HAP-1 (cell line): Measurements from ENCODE around the gene ZGLP1.
"Not testable (repeated sequence)": the region's sequence is repeated elsewhere in the genome, so short reads cannot be mapped to it uniquely, and the experiment has no call there.

ENCODE experiments used
- DNase-seq, 2 experiments: peaks; one replicate each; pipeline ENCODE4 v3.0.0-alpha.2; 2016 to 2020; ENCODE audit warnings: low spot score in 2 of 2
- H3K27me3 ChIP-seq: fragments of 250-450 bp; sonication (Bioruptor Pico); 2 replicates; pipeline ENCODE4 v1.5.1; 2020; ENCODE audit warnings: low read depth, mild to moderate bottlenecking, moderate library complexity
- H3K36me3 ChIP-seq: fragments of 250-450 bp; sonication (Bioruptor Pico); replicated peaks from 2 replicates; pipeline ENCODE4 v1.5.1; 2020; ENCODE audit warnings: mild to moderate bottlenecking
- H3K4me1 ChIP-seq: fragments of 250-450 bp; sonication (Bioruptor Pico); 2 replicates; pipeline ENCODE4 v1.5.1; 2020; ENCODE audit warnings: mild to moderate bottlenecking
- H3K4me3 ChIP-seq: fragments of 250-450 bp; sonication (Bioruptor Pico); 2 replicates; pipeline ENCODE4 v1.5.1; 2020; ENCODE audit warnings: mild to moderate bottlenecking, moderate library complexity
- H3K9me3 ChIP-seq: fragments of 250-450 bp; sonication (Bioruptor Pico); 2 replicates; pipeline ENCODE4 v1.5.1; 2020; ENCODE audit warnings: mild to moderate bottlenecking, moderate library complexity
- in situ Hi-C: fragments of 300-500 bp; cut with MboI; formaldehyde crosslinking; loops from 3 replicates; pipeline ENCODE4 v1.14.3; 2020; ENCODE audit warnings: low sequenced_read_pairs, inconsistent platforms, mixed read lengths

ZGLP1 gene

DNA sequence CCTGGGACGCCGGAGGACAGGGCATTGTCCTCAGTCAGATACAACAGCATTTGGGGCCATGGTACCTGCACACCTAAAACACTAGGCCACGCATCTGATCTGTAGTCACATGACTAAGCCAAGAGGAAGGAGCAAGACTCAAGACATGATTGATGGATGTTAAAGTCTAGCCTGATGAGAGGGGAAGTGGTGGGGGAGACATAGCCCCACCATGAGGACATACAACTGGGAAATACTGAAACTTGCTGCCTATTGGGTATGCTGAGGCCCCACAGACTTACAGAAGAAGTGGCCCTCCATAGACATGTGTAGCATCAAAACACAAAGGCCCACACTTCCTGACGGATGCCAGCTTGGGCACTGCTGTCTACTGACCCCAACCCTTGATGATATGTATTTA is 24.2 kb downstream of the ZGLP1 start:
- in situ Hi-C loops = no loop called here
- Histone ChIP-seq H3K4me3 (no peak overlapping the region), H3K4me1 (peaks cover 6% of the 10 kb centered on the region), H3K9me3 (no peaks in the 10 kb centered on the region), H3K36me3 (no peaks in the 10 kb centered on the region), H3K27me3 (no peaks in the 10 kb centered on the region)
- DNase-seq = no peak

DNA sequence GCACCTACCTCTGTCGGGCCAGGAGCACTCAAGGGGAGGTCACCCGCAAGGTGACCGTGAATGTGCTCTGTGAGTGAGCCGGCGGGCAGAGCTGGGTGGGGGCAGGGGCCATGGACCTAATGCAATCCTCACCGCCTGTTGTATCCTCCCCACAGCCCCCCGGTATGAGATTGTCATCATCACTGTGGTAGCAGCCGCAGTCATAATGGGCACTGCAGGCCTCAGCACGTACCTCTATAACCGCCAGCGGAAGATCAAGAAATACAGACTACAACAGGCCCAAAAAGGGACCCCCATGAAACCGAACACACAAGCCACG is 24.7 kb downstream of the ZGLP1 start:
- Histone ChIP-seq H3K27me3 (no peaks in the 10 kb centered on the region), H3K4me1 (peaks cover 6% of the 10 kb centered on the region), H3K9me3 (no peaks in the 10 kb centered on the region), H3K36me3 (no peaks in the 10 kb centered on the region), H3K4me3 (no peak overlapping the region)
- in situ Hi-C loops = no loop called here
- DNase-seq = no peak

DNA sequence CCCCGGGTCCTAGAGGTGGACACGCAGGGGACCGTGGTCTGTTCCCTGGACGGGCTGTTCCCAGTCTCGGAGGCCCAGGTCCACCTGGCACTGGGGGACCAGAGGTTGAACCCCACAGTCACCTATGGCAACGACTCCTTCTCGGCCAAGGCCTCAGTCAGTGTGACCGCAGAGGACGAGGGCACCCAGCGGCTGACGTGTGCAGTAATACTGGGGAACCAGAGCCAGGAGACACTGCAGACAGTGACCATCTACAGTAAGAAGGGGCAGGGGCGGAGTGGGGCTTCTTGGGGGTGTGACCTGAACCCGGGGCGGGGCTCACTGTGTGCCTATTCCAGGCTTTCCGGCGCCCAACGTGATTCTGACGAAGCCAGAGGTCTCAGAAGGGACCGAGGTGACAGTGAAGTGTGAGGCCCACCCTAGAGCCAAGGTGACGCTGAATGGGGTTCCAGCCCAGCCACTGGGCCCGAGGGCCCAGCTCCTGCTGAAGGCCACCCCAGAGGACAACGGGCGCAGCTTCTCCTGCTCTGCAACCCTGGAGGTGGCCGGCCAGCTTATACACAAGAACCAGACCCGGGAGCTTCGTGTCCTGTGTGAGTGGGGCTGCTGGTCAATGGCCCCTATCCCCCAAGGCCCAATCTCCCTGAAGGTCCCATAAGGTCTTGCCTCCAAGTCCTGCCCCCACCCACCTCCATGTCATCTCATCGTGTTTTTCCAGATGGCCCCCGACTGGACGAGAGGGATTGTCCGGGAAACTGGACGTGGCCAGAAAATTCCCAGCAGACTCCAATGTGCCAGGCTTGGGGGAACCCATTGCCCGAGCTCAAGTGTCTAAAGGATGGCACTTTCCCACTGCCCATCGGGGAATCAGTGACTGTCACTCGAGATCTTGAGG is 25.3 kb downstream of the ZGLP1 start:
- Histone ChIP-seq H3K4me1 (peaks cover 6% of the 10 kb centered on the region), H3K4me3 (no peak overlapping the region), H3K9me3 (no peaks in the 10 kb centered on the region), H3K27me3 (no peaks in the 10 kb centered on the region), H3K36me3 (no peaks in the 10 kb centered on the region)
- peak in 1 of 2 experiments; percentile 7 for DNase-seq
- in situ Hi-C loops = no loop called here

DNA sequence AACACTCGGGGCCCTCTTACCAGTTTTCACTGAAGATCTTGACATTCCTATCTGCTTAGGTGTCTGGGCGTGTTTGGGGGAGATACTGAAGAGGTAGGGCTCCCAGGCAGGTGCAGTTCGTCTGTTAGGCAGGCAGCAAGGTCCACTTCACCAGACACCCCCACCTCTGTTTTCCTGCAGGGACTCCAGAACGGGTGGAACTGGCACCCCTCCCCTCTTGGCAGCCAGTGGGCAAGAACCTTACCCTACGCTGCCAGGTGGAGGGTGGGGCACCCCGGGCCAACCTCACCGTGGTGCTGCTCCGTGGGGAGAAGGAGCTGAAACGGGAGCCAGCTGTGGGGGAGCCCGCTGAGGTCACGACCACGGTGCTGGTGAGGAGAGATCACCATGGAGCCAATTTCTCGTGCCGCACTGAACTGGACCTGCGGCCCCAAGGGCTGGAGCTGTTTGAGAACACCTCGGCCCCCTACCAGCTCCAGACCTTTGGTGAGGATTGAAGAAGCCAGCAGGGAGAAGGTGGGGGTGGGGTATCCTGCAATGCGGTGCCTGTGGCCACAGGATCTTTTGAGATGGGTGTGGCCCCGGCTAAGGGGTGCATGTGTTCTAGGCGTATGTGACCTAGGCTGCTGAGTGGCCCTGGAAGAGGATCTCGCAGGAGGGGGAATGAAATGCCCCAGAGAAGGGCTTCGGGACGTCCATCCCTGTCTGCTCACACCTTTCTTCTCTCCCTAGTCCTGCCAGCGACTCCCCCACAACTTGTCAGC is 26.1 kb downstream of the ZGLP1 start:
- no peaks in the 10 kb centered on the region for H3K27me3 ChIP-seq
- in situ Hi-C loops = no loop called here
- no peaks in the 10 kb centered on the region for H3K36me3 ChIP-seq
- H3K4me3 ChIP-seq = no peak overlapping the region
- DNase-seq = peak in 1 of 2 experiments; percentile 10
- no peaks in the 10 kb centered on the region for H3K9me3 ChIP-seq
- H3K4me1 ChIP-seq = peaks cover 2% of the 10 kb centered on the region; the same call in 1 of the 2 replicates

DNA sequence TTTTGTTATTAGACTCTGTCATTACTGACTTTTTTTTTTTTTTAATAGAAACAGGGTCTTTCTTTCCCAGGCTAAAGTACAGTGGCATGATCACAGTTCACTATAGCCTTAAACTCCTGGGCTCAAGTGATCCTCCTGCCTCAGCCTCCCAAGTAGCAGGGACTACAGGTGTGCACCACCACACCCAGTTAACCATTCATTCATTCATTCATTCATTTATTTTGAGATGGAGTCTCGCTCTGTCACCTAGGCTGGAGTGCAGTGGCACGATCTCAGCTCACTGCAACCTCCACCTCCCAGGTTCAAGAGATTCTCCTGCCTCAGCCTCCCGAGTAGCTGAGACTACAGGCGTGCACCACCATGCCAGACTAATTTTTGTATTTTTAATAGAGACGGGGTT is 27.6 kb downstream of the ZGLP1 start:
- H3K36me3 ChIP-seq, DNase-seq, H3K4me1 ChIP-seq, H3K4me3 ChIP-seq, H3K27me3 ChIP-seq, H3K9me3 ChIP-seq, in situ Hi-C loops: not testable (repeated sequence)

DNA sequence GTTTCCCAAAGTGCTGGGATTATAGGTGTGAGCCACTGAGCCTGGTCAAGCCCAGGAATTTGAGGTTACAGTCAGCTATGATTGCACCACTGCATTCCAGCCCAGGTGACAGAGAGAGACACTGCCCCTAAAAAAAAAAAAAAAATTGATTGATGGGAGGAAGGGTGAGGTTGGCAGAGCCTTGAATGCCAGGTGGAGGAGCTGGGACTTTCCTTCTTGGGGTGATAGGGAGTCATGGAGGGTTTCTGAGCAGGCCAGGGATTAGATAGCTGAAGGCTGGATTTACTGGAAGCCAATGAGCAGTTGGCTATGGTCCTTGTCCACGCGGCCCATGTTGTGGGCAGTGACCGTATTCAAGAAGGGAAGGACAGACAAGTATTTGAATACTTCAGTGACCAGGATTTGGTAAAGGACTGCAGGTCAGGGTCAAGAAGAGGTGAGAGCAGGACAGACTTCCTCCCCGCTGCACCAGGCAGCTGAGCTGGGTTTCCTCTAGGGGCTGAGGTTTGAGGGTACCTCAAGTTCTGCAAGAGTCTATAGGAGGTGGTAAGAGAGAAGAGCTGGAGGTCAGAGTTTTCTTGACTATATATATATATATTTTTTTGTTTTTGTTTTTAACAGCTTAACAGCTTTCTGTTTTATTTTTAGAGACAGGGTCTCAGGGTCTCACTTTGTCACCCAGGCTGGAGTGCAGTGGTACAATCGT is 29.7 kb downstream of the ZGLP1 start:
- Histone ChIP-seq H3K4me1 (no peaks in the 10 kb centered on the region), H3K27me3 (no peaks in the 10 kb centered on the region), H3K9me3 (no peaks in the 10 kb centered on the region), H3K36me3 (no peaks in the 10 kb centered on the region), H3K4me3 (no peak overlapping the region)
- DNase-seq = no peak
- in situ Hi-C loops = no loop called here

DNA sequence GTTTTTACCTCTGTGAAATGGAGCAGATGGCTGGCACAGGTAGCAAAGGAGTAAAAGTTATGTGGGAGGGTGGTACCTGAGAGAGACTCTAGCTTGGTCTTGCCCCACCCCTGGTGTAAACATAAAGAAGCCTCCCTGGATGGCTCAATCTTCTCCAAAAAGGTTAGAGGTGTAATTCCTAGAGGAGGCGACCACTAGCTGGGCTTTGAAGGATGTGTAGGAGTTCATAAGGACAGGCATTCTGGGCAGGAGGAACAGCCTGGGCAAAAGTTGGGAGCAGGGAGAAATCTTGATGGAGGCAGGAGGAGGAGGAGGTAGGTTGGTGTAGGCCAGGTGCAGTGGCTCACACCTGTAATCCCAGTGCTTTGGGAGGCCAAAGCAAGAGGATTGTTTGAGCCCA is 30.7 kb downstream of the ZGLP1 start:
- DNase-seq = no peak
- H3K4me3 ChIP-seq = no peak overlapping the region
- no peaks in the 10 kb centered on the region for H3K9me3 ChIP-seq
- H3K27me3 ChIP-seq = no peaks in the 10 kb centered on the region
- H3K36me3 ChIP-seq = no peaks in the 10 kb centered on the region
- in situ Hi-C loops = no loop called here
- no peaks in the 10 kb centered on the region for H3K4me1 ChIP-seq

DNA sequence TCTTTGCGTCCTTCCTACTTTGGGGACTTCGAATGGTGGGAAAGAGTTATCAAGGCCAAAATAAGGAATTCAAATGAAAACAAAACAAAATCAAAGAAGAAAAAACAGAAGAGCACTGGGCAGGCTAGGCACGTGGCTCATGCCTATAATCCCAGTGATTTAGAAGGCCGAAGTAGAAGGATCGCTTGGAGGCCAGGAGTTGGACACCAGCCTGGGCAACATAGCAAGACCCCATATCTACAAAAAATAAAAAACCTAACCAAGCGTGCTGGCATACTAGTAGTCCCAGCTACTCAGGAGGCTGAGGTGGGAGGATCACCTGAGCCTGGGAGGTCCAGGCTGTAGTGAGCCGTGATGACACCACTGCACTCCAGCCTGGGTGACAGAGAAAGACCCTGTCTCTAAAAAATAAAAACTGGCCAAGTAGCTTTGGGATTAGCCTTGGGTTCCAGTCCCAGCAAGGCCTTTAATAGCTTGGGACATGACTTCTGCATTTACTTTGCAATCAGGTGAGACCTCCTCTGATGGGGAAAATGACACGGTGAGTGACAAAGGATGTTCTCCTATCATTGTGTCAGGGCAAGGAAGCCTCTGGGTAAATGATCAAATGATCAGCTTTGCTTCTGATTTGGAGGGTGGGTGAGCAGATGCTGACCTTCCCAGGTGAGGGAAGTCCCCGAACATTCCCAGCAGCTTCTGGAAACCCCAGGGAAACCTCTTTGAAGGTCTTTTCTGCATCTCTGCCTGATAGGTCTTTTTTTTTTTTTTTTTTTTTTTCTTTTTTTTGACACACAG is 31.6 kb downstream of the ZGLP1 start:
- Histone ChIP-seq H3K27me3 (no peaks in the 10 kb centered on the region), H3K4me1 (no peaks in the 10 kb centered on the region), H3K4me3 (no peak overlapping the region), H3K9me3 (no peaks in the 10 kb centered on the region), H3K36me3 (no peaks in the 10 kb centered on the region)
- no peak for DNase-seq
- in situ Hi-C loops = no loop called here

DNA sequence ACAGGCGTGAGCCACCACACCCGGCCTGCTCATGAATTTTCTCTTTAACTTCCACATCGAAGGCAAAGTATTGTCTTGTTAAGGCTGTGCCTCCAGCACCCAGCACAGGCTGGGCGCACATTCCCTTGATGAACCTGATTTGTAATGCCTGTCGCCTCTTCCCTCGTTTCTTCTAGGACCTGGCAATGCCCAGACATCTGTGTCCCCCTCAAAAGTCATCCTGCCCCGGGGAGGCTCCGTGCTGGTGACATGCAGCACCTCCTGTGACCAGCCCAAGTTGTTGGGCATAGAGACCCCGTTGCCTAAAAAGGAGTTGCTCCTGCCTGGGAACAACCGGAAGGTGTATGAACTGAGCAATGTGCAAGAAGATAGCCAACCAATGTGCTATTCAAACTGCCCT is 35.0 kb downstream of the ZGLP1 start:
- in situ Hi-C loops = loop anchor here (5.0 kb wide), 1 partner anchor 113 kb away; no protein-coding TSS in a partner anchor

DNA sequence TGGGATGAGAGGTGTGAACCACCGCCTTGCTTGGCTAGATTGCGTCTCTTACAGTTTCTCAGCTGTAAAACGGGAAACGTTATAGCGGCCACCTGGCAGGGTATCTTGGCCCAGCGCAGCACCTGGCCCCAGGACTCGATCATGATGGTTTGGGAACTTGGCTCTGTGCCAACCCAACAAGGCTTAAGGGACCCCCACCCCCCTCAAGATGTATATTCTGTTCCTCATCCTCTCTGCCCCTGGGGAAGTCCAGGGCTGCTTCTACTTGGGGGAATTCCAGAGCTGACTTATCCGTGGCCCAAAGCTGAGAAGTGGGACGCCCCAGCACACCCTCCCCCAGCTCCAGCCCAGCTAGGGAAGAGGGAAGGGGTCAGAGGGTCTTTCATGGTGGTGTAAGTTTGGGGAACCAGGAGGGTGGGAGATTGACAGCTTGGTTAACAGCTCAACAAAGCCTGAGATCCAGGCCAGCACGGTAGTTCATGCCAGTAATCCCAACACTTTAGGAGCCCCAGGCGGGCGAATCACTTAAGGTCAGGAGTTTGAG is 38.0 kb downstream of the ZGLP1 start:
- Histone ChIP-seq H3K4me3 (no peak overlapping the region), H3K4me1 (peaks cover 9% of the 10 kb centered on the region), H3K36me3 (no peaks in the 10 kb centered on the region), H3K27me3 (peaks cover 4% of the 10 kb centered on the region; the same call in 1 of the 2 replicates), H3K9me3 (no peaks in the 10 kb centered on the region)
- DNase-seq = no peak
- in situ Hi-C loops = loop anchor here (5.0 kb wide), 1 partner anchor 116 kb away; no protein-coding TSS in a partner anchor

More for the DNA sequence above, 35.0 kb downstream of the ZGLP1 start:
- Histone ChIP-seq H3K36me3 (no peaks in the 10 kb centered on the region), H3K4me3 (no peak overlapping the region), H3K4me1 (peaks cover 8% of the 10 kb centered on the region), H3K27me3 (peaks cover 4% of the 10 kb centered on the region; the same call in 1 of the 2 replicates), H3K9me3 (no peaks in the 10 kb centered on the region)
- DNase-seq = no peak

DNA sequence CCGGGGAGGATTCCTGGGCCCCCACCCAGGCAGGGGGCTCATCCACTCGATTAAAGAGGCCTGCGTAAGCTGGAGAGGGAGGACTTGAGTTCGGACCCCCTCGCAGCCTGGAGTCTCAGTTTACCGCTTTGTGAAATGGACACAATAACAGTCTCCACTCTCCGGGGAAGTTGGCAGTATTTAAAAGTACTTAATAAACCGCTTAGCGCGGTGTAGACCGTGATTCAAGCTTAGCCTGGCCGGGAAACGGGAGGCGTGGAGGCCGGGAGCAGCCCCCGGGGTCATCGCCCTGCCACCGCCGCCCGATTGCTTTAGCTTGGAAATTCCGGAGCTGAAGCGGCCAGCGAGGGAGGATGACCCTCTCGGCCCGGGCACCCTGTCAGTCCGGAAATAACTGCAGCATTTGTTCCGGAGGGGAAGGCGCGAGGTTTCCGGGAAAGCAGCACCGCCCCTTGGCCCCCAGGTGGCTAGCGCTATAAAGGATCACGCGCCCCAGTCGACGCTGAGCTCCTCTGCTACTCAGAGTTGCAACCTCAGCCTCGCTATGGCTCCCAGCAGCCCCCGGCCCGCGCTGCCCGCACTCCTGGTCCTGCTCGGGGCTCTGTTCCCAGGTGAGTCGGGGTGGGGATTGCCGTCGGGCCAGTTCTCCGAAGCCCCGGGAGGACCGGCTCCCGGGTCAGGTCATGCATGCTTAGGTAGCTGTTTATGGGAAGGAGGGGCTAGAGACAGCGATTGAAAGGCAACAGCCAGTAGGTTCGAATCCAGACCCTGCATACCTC is 38.8 kb downstream of the ZGLP1 start, which contains the start of gene ICAM1:
TSS of gene ICAM1 (plus strand) at position 505 of the 779 bp plus-strand sequence. CDS start at position 545, 40 bp downstream.
- Histone ChIP-seq H3K4me3 (peak within 1 kb of the TSS; percentile 9; the same call in 1 of the 2 replicates), H3K36me3 (no peaks in the 10 kb centered on the region), H3K27me3 (peaks cover 4% of the 10 kb centered on the region; the same call in 1 of the 2 replicates), H3K9me3 (no peaks in the 10 kb centered on the region), H3K4me1 (peaks cover 9% of the 10 kb centered on the region)
- in situ Hi-C loops = loop anchor here (5.0 kb wide), 1 partner anchor 116 kb away; no protein-coding TSS in a partner anchor
- peak in 1 of 2 experiments; percentile 61 for DNase-seq

DNA sequence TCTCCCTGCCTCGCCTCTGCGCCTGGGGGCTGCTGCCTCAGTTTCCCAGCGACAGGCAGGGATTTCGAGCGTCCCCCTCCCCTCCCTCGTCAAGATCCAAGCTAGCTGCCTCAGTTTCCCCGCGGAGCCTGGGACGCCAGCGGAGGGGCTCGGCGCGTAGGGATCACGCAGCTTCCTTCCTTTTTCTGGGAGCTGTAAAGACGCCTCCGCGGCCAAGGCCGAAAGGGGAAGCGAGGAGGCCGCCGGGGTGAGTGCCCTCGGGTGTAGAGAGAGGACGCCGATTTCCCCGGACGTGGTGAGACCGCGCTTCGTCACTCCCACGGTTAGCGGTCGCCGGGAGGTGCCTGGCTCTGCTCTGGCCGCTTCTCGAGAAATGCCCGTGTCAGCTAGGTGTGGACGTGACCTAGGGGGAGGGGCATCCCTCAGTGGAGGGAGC is 39.4 kb downstream of the ZGLP1 start:
- Histone ChIP-seq H3K4me1 (peaks cover 9% of the 10 kb centered on the region), H3K36me3 (no peaks in the 10 kb centered on the region), H3K27me3 (peaks cover 4% of the 10 kb centered on the region; the same call in 1 of the 2 replicates), H3K4me3 (peak overlapping the region; percentile 9; the same call in 1 of the 2 replicates), H3K9me3 (no peaks in the 10 kb centered on the region)
- in situ Hi-C loops = loop anchor here (5.0 kb wide), 1 partner anchor 117 kb away; no protein-coding TSS in a partner anchor
- DNase-seq = no peak
